ENCODE results near the gene USH2A. TPM values are rescaled to one million over a fixed set of nuclear protein-coding genes. Genes with fewer than 3 reads are reported as not detected.

USH2A gene
- total RNA-seq, 2 donors from 2014 or later = not detected

- H3K4me3 Mint-ChIP-seq = no peak overlapping the region
- H3K9me3 Mint-ChIP-seq = peaks cover 14% of the 10 kb centered on the region
- DNase-seq (ENCODE audit: low spot score) (no peak), ATAC-seq (no peak)
- no peak overlapping the region for H3K27ac Mint-ChIP-seq
- no peaks in the 10 kb centered on the region for H3K27me3 Mint-ChIP-seq
- H3K36me3 Mint-ChIP-seq = no peaks in the 10 kb centered on the region
- no peaks in the 10 kb centered on the region for H3K4me1 Mint-ChIP-seq (ENCODE audit: low read depth in 2 of 2)
Observed at GRCh38 chr1:215720126-215720525, 703.1 kb downstream of the USH2A start.

GRCh38 chr1:215719552-215719951 is 703.7 kb downstream of the USH2A start:
- Mint-ChIP-seq H3K9me3 (peaks cover 14% of the 10 kb centered on the region), H3K4me3 (no peak overlapping the region), H3K27ac (no peak overlapping the region), H3K4me1 (ENCODE audit: low read depth in 2 of 2) (no peaks in the 10 kb centered on the region), H3K36me3 (no peaks in the 10 kb centered on the region), H3K27me3 (no peaks in the 10 kb centered on the region)
- ATAC-seq (no peak), DNase-seq (ENCODE audit: low spot score) (no peak)

- H3K27me3 Mint-ChIP-seq = no peaks in the 10 kb centered on the region
- H3K36me3 Mint-ChIP-seq = no peaks in the 10 kb centered on the region
- ATAC-seq (no peak), DNase-seq (ENCODE audit: low spot score) (no peak)
- H3K27ac Mint-ChIP-seq = no peak overlapping the region
- peaks cover 14% of the 10 kb centered on the region for H3K9me3 Mint-ChIP-seq
- H3K4me3 Mint-ChIP-seq = no peak overlapping the region
- no peaks in the 10 kb centered on the region for H3K4me1 Mint-ChIP-seq (ENCODE audit: low read depth in 2 of 2)
Observed at GRCh38 chr1:215718575-215719287, 704.5 kb downstream of the USH2A start.

GRCh38 chr1:215717677-215718426 is 705.4 kb downstream of the USH2A start:
- DNase-seq (ENCODE audit: low spot score) (no peak), ATAC-seq (no peak)
- H3K27ac Mint-ChIP-seq = no peak overlapping the region
- peaks cover 10% of the 10 kb centered on the region for H3K9me3 Mint-ChIP-seq
- no peaks in the 10 kb centered on the region for H3K36me3 Mint-ChIP-seq
- H3K4me3 Mint-ChIP-seq = no peak overlapping the region
- no peaks in the 10 kb centered on the region for H3K4me1 Mint-ChIP-seq (ENCODE audit: low read depth in 2 of 2)
- H3K27me3 Mint-ChIP-seq = no peaks in the 10 kb centered on the region

GRCh38 chr1:215710899-215711225 is 712.4 kb downstream of the USH2A start:
- ATAC-seq (no peak), DNase-seq (ENCODE audit: low spot score) (no peak)
- H3K27me3 Mint-ChIP-seq = no peaks in the 10 kb centered on the region
- no peak overlapping the region for H3K27ac Mint-ChIP-seq
- no peak overlapping the region for H3K4me3 Mint-ChIP-seq
- H3K9me3 Mint-ChIP-seq = peaks cover 2% of the 10 kb centered on the region
- no peaks in the 10 kb centered on the region for H3K36me3 Mint-ChIP-seq
- no peaks in the 10 kb centered on the region for H3K4me1 Mint-ChIP-seq (ENCODE audit: low read depth in 2 of 2)

GRCh38 chr1:215710036-215710898 is 713.0 kb downstream of the USH2A start:
- Mint-ChIP-seq H3K4me1 (ENCODE audit: low read depth in 2 of 2) (no peaks in the 10 kb centered on the region), H3K27me3 (no peaks in the 10 kb centered on the region), H3K9me3 (no peaks in the 10 kb centered on the region), H3K27ac (no peak overlapping the region), H3K4me3 (no peak overlapping the region), H3K36me3 (no peaks in the 10 kb centered on the region)
- ATAC-seq (no peak), DNase-seq (ENCODE audit: low spot score) (no peak)

GRCh38 chr1:215704089-215704860 is 719.0 kb downstream of the USH2A start:
- ATAC-seq = no peak
- H3K27me3 Mint-ChIP-seq = no peaks in the 10 kb centered on the region

GRCh38 chr1:215682232-215682631 is 741.0 kb downstream of the USH2A start:
- no peaks in the 10 kb centered on the region for H3K4me1 Mint-ChIP-seq (ENCODE audit: low read depth in 2 of 2)
- H3K27ac Mint-ChIP-seq = no peak overlapping the region
- H3K9me3 Mint-ChIP-seq = peaks cover 8% of the 10 kb centered on the region
- DNase-seq (ENCODE audit: low spot score) (no peak), ATAC-seq (no peak)
- H3K27me3 Mint-ChIP-seq = no peaks in the 10 kb centered on the region
- H3K36me3 Mint-ChIP-seq = no peaks in the 10 kb centered on the region
- no peak overlapping the region for H3K4me3 Mint-ChIP-seq

More at GRCh38 chr1:215704089-215704860, 719.0 kb downstream of the USH2A start:
- H3K4me3 Mint-ChIP-seq = no peak overlapping the region
- H3K9me3 Mint-ChIP-seq = peaks cover 23% of the 10 kb centered on the region
- DNase-seq (ENCODE audit: low spot score) = no peak
- H3K4me1 Mint-ChIP-seq (ENCODE audit: low read depth in 2 of 2) = no peaks in the 10 kb centered on the region
- no peak overlapping the region for H3K27ac Mint-ChIP-seq
- H3K36me3 Mint-ChIP-seq = peaks cover 14% of the 10 kb centered on the region

GRCh38 chr1:215681041-215681440 is 742.2 kb downstream of the USH2A start:
- Mint-ChIP-seq H3K27ac (no peak overlapping the region), H3K36me3 (no peaks in the 10 kb centered on the region), H3K4me3 (no peak overlapping the region), H3K4me1 (ENCODE audit: low read depth in 2 of 2) (no peaks in the 10 kb centered on the region), H3K9me3 (peaks cover 3% of the 10 kb centered on the region), H3K27me3 (no peaks in the 10 kb centered on the region)
- no peak for DNase-seq (ENCODE audit: low spot score)
- no peak for ATAC-seq

- no peaks in the 10 kb centered on the region for H3K27me3 Mint-ChIP-seq
- H3K36me3 Mint-ChIP-seq = no peaks in the 10 kb centered on the region
- DNase-seq (ENCODE audit: low spot score) (no peak), ATAC-seq (no peak)
- no peaks in the 10 kb centered on the region for H3K4me1 Mint-ChIP-seq (ENCODE audit: low read depth in 2 of 2)
- no peak overlapping the region for H3K4me3 Mint-ChIP-seq
- H3K9me3 Mint-ChIP-seq = peaks cover 3% of the 10 kb centered on the region
- no peak overlapping the region for H3K27ac Mint-ChIP-seq
Observed at GRCh38 chr1:215679231-215679630, 744.0 kb downstream of the USH2A start.

GRCh38 chr1:215677112-215677511 is 746.1 kb downstream of the USH2A start:
- Mint-ChIP-seq H3K36me3 (peaks cover 4% of the 10 kb centered on the region), H3K27ac (no peak overlapping the region), H3K4me3 (no peak overlapping the region), H3K4me1 (ENCODE audit: low read depth in 2 of 2) (no peaks in the 10 kb centered on the region), H3K9me3 (peaks cover 5% of the 10 kb centered on the region), H3K27me3 (no peaks in the 10 kb centered on the region)
- no peak for DNase-seq (ENCODE audit: low spot score)
- ATAC-seq = no peak

GRCh38 chr1:215673943-215674342 is 749.3 kb downstream of the USH2A start:
- DNase-seq (ENCODE audit: low spot score) (no peak), ATAC-seq (no peak)
- Mint-ChIP-seq H3K4me1 (ENCODE audit: low read depth in 2 of 2) (no peaks in the 10 kb centered on the region), H3K9me3 (peaks cover 6% of the 10 kb centered on the region), H3K36me3 (peaks cover 4% of the 10 kb centered on the region), H3K27ac (no peak overlapping the region), H3K4me3 (no peak overlapping the region), H3K27me3 (no peaks in the 10 kb centered on the region)

GRCh38 chr1:215672482-215672881 is 750.8 kb downstream of the USH2A start:
- H3K4me1 Mint-ChIP-seq (ENCODE audit: low read depth in 2 of 2) = no peaks in the 10 kb centered on the region
- H3K27me3 Mint-ChIP-seq = no peaks in the 10 kb centered on the region
- DNase-seq (ENCODE audit: low spot score) = no peak
- no peak overlapping the region for H3K27ac Mint-ChIP-seq
- peaks cover 6% of the 10 kb centered on the region for H3K9me3 Mint-ChIP-seq
- peaks cover 4% of the 10 kb centered on the region for H3K36me3 Mint-ChIP-seq
- ATAC-seq = no peak
- H3K4me3 Mint-ChIP-seq = no peak overlapping the region
